Activated naive CD8-positive, alpha-beta T cell treated with anti-CD3 and anti-CD28 coated beads for 36 hours (primary cell): ENCODE data around the gene OTOP3. TPM values are rescaled to one million over a fixed set of nuclear protein-coding genes. Genes with fewer than 3 reads are reported as not detected.

Experiments used
- DNase-seq: peaks from one replicate; pipeline ENCODE4 v3.0.0; 2021
- H3K27ac Mint-ChIP-seq: one replicate; pipeline ENCODE4 v1.8.0; 2022; ENCODE audit warnings: mild to moderate bottlenecking, moderate library complexity, mixed read lengths
- H3K27me3 Mint-ChIP-seq: one replicate; pipeline ENCODE4 v1.8.0; 2022; ENCODE audit warnings: mild to moderate bottlenecking, mixed read lengths
- H3K36me3 Mint-ChIP-seq: one replicate; pipeline ENCODE4 v1.8.0; 2021; ENCODE audit warnings: mild to moderate bottlenecking, mixed read lengths
- H3K4me1 Mint-ChIP-seq: one replicate; pipeline ENCODE4 v1.8.0; 2021; ENCODE audit warnings: mixed read lengths
- H3K4me3 Mint-ChIP-seq: one replicate; pipeline ENCODE4 v1.8.0; 2022; ENCODE audit warnings: mild to moderate bottlenecking, moderate library complexity, mixed read lengths
- H3K9me3 Mint-ChIP-seq: one replicate; pipeline ENCODE4 v1.8.0; 2022; ENCODE audit warnings: mixed read lengths
- total RNA-seq, 2 experiments: library from RNA; stranded (reverse); gene quantifications; one replicate each; pipeline ENCODE4 v1.2.3, GENCODE V29; 2021

Gene OTOP3
- total RNA-seq, 2 experiments from 2014 or later = not detected

DNA sequence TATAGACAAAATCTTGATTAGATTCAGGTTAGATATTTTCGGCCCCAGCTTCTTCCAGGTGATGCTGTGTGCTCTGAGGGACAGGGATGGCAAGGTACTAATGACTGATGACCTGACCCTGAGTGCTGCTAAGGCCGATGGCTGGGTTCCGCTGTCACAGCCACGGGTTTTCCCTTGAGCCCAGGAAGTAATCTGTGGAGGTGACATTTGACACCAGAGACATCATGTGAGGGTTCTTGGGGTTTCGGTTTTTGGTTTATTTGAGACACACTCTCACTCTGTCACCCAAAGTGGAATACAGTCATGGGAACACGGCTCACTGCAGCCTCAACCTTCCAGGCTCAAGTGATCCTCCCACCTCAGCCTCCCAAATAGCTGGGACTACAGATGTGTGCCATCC is 9.8 kb downstream of the OTOP3 start:
- no peak overlapping the region for H3K27ac Mint-ChIP-seq
- no peaks in the 10 kb centered on the region for H3K36me3 Mint-ChIP-seq
- no peak for DNase-seq
- peaks cover 17% of the 10 kb centered on the region for H3K27me3 Mint-ChIP-seq
- H3K9me3 Mint-ChIP-seq = no peaks in the 10 kb centered on the region
- peaks cover 5% of the 10 kb centered on the region for H3K4me1 Mint-ChIP-seq
- H3K4me3 Mint-ChIP-seq = no peak overlapping the region

DNA sequence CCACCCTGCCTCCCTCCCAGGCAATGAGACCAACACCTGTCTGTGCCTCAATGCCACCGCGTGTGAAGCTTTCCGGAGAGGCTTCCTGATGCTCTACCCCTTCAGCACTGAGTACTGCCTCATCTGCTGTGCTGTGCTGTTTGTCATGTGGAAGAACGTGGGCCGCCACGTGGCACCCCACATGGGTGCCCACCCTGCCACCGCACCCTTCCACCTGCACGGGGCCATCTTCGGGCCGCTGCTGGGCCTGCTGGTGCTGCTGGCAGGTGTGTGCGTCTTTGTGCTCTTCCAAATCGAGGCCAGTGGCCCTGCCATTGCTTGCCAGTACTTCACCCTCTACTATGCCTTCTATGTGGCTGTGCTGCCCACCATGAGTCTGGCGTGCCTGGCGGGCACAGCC is 10.9 kb downstream of the OTOP3 start:
- Mint-ChIP-seq H3K4me1 (peaks cover 5% of the 10 kb centered on the region), H3K27ac (no peak overlapping the region), H3K36me3 (no peaks in the 10 kb centered on the region), H3K9me3 (no peaks in the 10 kb centered on the region), H3K4me3 (no peak overlapping the region), H3K27me3 (peaks cover 12% of the 10 kb centered on the region)
- DNase-seq = no peak

DNA sequence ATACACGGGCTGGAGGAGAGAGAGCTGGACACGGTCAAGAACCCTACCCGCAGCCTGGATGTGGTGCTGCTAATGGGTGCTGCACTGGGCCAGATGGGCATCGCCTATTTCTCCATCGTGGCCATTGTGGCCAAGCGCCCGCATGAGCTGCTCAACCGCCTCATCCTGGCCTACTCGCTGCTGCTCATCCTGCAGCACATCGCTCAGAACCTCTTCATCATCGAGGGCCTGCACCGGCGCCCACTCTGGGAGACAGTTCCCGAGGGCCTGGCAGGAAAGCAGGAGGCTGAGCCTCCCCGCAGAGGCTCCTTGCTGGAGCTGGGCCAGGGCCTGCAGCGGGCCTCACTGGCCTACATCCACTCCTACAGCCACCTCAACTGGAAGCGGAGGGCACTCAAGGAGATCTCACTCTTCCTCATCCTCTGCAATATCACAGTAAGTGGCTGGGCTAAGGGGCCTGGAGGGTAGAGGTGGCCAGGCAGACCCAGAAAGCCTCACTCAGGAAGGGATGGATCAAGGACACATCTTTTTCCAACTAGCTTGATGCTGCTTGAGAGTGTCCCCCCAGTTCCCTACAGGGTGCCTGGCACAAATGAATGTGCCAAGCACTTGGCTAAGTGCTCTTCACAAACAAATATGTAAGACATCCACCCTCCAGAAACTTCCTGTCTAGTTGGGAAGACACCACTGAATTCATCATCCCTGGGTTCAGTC is 11.5 kb downstream of the OTOP3 start:
- no peaks in the 10 kb centered on the region for H3K36me3 Mint-ChIP-seq
- H3K27me3 Mint-ChIP-seq = peaks cover 6% of the 10 kb centered on the region
- H3K4me1 Mint-ChIP-seq = peaks cover 5% of the 10 kb centered on the region
- no peak for DNase-seq
- no peaks in the 10 kb centered on the region for H3K9me3 Mint-ChIP-seq
- H3K4me3 Mint-ChIP-seq = no peak overlapping the region
- no peak overlapping the region for H3K27ac Mint-ChIP-seq

DNA sequence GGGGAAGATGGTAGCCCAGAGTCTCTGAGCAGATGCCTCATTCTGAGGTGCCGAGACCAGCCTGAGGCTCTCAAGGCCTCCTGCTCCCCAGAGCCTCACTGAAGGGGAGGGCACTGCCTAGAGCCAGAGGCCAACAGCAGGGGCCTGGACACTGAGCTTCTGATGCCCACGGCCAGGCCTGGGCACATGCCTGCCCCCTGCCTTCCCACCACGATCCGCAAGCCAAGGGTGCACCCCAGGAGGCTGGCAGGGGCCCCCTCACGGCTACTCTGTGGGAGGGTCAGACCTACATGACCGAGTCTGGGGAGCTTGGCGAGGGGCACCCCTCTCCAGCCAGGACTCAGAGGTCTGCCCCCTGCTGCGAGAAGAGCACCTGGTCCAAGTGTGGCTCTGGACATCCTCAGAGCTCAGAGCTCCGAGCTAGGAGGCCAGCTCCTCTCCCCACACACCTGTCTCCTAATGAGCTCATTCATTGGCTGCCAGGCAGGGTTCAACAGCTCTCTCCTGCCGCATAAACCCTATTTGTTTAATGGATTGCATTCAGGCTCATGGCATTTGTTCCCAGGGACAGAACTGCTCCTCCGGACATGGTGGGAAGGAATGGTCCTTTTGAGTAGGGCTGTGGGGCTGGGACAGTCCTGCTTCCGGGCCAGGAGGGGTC is 13.9 kb downstream of the OTOP3 start:
- Mint-ChIP-seq H3K36me3 (no peaks in the 10 kb centered on the region), H3K27me3 (peaks cover 6% of the 10 kb centered on the region)

DNA sequence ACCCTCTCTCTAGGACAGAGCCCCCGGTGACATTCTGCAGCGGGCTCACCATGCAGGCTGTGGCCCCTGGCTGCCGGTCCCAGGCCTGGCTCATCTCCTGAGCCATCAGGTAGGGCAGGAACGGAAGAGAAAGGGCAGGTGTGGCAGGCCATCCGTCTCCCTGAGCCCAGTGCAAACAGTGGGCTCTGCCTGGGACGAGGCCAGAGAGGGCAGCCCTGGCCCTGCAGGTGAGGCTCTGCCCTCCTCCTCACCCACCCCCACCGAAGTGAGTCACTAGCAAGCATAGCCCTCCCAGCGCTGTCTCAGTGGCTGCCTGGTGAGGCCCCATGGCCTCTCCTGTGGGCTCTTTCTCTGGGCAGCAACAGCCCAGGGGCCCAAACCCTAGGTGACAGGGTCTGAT is 14.5 kb downstream of the OTOP3 start:
- peaks cover 5% of the 10 kb centered on the region for H3K4me1 Mint-ChIP-seq
- H3K9me3 Mint-ChIP-seq = no peaks in the 10 kb centered on the region
- H3K27ac Mint-ChIP-seq = no peak overlapping the region
- peaks cover 4% of the 10 kb centered on the region for H3K27me3 Mint-ChIP-seq
- no peak for DNase-seq
- no peak overlapping the region for H3K4me3 Mint-ChIP-seq
- H3K36me3 Mint-ChIP-seq = no peaks in the 10 kb centered on the region

More for the DNA sequence above, 13.9 kb downstream of the OTOP3 start:
- Mint-ChIP-seq H3K4me1 (peaks cover 5% of the 10 kb centered on the region), H3K4me3 (no peak overlapping the region), H3K9me3 (no peaks in the 10 kb centered on the region), H3K27ac (no peak overlapping the region)
- DNase-seq = no peak

DNA sequence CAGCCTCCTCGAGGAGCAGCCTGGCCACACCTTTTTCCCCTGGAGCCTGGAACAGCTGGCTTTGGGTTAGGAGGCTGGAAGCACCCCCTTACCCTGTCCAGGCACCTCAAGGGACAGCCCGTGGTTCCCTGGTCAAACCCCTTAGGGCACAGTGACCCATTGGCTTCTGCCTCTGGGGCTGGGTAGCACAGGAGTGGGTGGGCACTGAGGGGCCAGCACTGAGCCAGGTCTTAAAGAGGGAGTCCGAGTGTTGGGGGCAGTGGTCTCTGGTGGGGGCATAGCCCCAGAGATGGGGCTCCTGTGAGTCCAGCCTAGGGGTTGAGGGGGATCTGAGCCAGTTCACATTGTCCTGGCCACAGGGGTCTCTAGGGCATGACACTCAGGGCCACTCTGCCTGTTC is 15.4 kb downstream of the OTOP3 start:
- no peak overlapping the region for H3K27ac Mint-ChIP-seq
- no peak for DNase-seq
- H3K4me3 Mint-ChIP-seq = no peak overlapping the region
- no peaks in the 10 kb centered on the region for H3K4me1 Mint-ChIP-seq
- H3K27me3 Mint-ChIP-seq = no peaks in the 10 kb centered on the region
- H3K36me3 Mint-ChIP-seq = no peaks in the 10 kb centered on the region
- no peaks in the 10 kb centered on the region for H3K9me3 Mint-ChIP-seq

DNA sequence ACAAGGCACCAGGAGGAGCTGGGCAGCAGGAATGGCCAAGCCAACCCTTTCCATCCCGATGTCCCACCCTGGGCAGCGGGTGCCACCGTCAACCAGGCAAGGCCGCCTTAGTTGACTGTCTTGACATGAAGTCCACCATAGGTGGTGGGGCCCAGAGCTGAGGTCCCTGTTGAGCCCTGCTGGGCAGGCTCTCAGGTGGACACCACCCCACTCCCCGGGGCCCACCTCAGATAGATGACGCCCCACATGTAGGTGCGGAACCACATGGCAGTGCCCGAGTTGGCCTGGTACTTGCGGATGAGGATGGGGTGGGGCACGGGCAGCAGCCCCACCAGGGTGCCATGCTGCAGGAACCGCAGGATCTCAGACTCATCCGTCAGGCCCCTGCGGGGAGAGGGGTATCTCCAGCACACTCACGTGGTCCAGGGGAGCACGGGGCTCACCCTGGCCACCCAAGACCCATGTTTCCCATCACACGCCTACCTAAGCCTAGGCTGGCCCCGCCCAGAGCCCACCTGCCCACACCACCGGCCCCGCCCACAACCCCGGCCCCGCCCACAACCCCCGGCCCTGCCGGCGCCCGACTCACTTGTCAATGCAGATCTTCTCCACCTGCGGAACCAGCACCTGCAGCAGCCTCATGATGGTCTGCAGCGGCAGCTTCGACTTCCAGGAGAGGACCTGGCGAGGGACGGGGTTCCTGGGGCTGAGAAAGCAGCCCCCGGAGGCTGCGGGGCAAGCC is 16.2 kb downstream of the OTOP3 start:
- Mint-ChIP-seq H3K27me3 (no peaks in the 10 kb centered on the region), H3K36me3 (no peaks in the 10 kb centered on the region), H3K4me3 (no peak overlapping the region), H3K27ac (no peak overlapping the region), H3K9me3 (no peaks in the 10 kb centered on the region), H3K4me1 (no peaks in the 10 kb centered on the region)
- DNase-seq = no peak

DNA sequence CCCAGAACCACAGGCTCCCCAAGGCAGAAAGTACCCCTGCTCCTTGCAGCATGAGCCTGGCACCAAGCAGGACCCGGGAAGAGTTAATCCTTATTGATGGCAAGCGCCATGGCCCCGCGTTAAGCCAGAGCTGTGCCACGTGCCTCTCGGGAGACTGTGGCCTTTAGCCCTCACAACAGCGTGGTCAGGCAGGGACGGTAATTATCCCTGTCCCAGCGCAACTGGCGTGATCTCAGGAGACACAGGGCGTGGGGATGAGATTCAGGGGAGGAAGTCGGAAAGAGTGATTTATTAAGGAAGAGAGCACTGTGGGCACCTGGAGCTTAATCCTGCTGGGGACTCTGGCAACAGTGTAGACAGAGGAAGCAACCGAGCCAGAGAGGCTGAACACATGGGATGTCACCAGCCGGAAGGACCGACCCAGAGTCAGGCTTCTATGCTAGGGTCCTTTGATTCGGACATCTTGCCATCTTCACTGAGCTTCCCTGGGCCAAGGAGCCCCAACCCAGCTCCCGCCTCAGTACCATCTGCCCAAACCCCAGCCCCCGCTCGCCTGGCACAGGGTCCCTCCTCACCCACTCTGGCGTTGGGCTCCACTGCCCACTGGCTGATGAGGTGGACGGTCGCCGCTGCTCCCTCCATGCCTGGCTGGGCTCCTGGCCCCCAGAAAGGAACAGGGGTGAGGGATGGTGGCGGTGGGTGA is 16.9 kb downstream of the OTOP3 start:
- Mint-ChIP-seq H3K27me3 (no peaks in the 10 kb centered on the region), H3K4me3 (no peak overlapping the region), H3K4me1 (no peaks in the 10 kb centered on the region), H3K27ac (no peak overlapping the region), H3K36me3 (no peaks in the 10 kb centered on the region), H3K9me3 (no peaks in the 10 kb centered on the region)
- no peak for DNase-seq

DNA sequence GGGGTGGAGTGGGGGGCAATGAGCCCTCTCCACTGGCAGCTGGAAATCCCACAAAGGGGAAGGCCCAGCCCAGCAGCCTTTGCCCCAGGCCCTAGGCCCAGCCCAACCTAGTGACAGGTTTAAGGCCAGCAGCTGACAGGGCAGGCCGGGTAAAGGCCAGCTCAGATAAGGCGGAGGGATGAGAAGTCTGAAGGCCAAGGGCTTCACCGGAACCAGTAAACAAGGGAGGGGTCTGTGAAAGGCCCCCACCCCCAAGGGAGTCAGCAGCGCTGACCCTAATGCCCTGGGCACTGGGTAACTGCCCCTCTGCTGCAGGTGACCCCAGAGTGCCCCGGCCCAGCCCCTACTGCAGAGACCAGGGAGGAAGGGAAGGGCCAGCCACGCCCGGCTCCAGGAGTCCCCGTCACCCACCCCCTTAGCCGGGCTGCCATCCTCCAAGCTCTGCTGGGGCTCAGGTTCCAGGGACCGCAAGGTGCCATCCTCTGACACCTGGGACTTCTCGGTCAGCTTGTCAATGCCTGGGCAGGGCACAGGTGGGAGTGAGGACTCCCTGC is 17.5 kb downstream of the OTOP3 start:
- H3K9me3 Mint-ChIP-seq = no peaks in the 10 kb centered on the region
- no peak overlapping the region for H3K4me3 Mint-ChIP-seq
- H3K27ac Mint-ChIP-seq = no peak overlapping the region
- no peaks in the 10 kb centered on the region for H3K36me3 Mint-ChIP-seq
- H3K27me3 Mint-ChIP-seq = no peaks in the 10 kb centered on the region
- no peaks in the 10 kb centered on the region for H3K4me1 Mint-ChIP-seq
- DNase-seq = no peak

DNA sequence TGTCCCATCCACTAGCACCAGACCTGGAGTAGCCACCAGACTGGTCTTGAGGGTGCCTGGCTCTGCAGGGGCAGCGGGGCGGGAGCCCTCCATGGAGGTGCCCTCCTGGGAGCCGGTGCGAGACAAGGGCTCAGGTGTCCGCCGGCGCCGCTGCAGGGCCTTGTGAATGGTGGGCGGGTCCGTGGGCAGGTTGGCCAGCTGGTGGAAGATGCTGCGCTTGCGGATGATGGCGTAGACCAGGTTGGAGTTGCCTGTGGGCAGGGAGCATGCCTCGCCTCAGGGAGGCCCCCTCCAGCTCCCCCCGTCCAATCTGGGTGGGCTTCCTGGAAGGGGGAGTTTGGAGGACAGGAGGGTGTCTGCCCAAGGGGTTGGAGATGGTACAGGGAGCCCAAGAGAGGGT is 18.4 kb downstream of the OTOP3 start:
- no peaks in the 10 kb centered on the region for H3K9me3 Mint-ChIP-seq
- no peaks in the 10 kb centered on the region for H3K36me3 Mint-ChIP-seq
- H3K27me3 Mint-ChIP-seq = no peaks in the 10 kb centered on the region
- no peak for DNase-seq
- H3K27ac Mint-ChIP-seq = no peak overlapping the region
- no peaks in the 10 kb centered on the region for H3K4me1 Mint-ChIP-seq
- no peak overlapping the region for H3K4me3 Mint-ChIP-seq

DNA sequence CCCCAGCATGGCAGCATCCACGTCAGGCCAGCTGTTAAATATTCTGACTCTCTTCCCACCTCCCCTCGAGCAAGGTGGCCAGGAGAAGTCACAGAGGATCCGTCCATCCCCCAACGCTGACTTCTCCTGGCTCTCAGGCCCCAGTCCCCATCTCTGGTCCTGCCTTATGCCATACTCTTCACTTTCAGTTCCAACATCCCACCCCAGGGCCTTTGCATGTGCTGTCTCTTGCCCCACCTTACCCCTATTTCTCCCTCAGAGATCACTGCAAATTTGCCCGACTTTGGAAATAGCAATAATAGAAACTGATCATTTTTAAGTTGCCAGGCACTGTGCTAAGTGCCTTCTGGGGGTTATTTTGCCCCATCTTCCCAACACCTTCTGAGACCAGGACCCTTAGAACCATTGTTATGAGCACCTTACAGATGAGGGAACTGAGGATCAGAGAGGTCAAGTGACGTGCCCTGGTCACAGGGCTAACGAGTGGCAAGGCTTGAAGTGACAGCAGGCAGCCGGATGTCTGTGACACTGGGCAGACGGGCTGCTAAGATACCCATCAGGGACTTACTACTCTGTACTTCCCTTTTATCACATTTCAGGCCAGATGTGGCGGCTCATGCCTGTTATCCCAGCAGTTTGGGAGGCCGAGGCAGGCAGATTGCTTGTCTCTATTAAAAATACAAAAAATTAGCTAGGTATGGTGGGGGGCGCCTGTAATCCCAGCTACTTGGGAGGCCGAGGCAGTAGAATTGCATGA is 19.1 kb downstream of the OTOP3 start:
- Mint-ChIP-seq H3K4me1 (no peaks in the 10 kb centered on the region), H3K27ac (peak overlapping the region; percentile 42), H3K27me3 (no peaks in the 10 kb centered on the region), H3K36me3 (no peaks in the 10 kb centered on the region), H3K4me3 (no peak overlapping the region), H3K9me3 (no peaks in the 10 kb centered on the region)
- no peak for DNase-seq

DNA sequence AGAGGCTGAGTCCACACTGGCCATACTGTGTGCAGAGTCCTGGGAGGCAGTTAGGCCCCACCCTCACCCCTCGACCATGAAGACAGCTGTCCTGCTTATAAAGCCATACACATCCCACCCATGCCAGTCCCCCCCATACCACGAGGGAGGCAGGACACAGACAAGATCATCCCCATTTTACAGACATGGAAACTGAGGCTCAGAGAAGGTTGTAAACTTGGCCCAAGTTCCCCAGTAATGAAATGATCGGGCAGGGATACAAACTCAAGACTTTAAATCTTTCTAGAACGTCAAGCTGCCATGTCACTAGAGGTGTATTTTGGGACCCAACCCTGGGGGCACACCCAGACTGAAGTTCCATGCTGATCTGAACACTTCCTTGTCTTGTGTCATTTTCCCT is 20.4 kb downstream of the OTOP3 start:
- Mint-ChIP-seq H3K4me3 (no peak overlapping the region), H3K27ac (no peak overlapping the region), H3K27me3 (no peaks in the 10 kb centered on the region), H3K9me3 (no peaks in the 10 kb centered on the region), H3K4me1 (peaks cover 4% of the 10 kb centered on the region), H3K36me3 (no peaks in the 10 kb centered on the region)
- no peak for DNase-seq

DNA sequence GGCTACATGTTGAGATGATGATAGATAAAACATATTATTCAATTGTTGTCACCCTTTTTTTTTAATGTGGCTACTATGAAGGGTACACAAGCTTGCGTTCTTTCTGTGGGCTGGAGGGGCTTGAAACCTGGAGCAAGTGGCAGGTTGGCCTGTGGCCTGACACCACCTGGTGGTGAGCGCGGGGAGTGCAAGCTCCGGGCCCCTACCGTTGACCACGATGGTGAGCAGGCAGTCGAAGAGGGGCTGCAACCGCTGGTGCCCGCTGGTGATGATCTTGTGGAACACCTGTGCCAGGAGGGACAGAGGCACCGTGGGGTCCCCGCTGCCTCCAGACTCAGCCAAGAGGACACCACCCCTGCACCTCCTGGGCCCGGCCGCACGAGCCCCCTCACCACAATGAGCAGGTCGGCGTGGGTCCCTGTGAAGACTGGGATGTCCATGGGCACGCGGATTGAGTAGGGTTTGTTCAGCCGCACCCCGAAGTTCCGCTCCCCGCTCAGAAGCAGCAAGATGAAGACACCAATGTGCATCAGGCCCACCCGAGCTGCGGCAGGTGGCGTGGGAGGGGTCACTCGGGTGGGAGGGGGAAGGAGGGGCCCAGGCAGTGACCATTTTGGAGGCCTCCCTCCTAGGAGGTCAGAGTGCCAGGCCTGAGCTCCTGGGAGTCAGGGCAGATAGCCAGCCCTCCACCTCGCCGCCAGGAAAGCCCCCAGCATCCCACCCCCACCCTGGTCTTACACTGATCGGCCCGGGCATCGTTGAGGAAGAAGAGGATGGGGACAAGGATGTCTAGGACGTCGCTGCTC is 22.4 kb downstream of the OTOP3 start:
- H3K4me1 Mint-ChIP-seq = peaks cover 7% of the 10 kb centered on the region
- H3K27me3 Mint-ChIP-seq = no peaks in the 10 kb centered on the region
- H3K36me3 Mint-ChIP-seq = no peaks in the 10 kb centered on the region
- no peak overlapping the region for H3K4me3 Mint-ChIP-seq
- no peak overlapping the region for H3K27ac Mint-ChIP-seq
- peak; percentile 78 for DNase-seq
- H3K9me3 Mint-ChIP-seq = no peaks in the 10 kb centered on the region
